ENCODE results near the gene LYSMD4. TPM values are rescaled to one million over a fixed set of nuclear protein-coding genes. Genes with fewer than 3 reads are reported as not detected.
"Not testable (repeated sequence)": the region's sequence is repeated elsewhere in the genome, so short reads cannot be mapped to it uniquely, and the experiment has no call there.

Gene LYSMD4
- total and polyA plus RNA-seq, 8 donors = 7.9 to 13.2 (median 10.1) TPM

DNA sequence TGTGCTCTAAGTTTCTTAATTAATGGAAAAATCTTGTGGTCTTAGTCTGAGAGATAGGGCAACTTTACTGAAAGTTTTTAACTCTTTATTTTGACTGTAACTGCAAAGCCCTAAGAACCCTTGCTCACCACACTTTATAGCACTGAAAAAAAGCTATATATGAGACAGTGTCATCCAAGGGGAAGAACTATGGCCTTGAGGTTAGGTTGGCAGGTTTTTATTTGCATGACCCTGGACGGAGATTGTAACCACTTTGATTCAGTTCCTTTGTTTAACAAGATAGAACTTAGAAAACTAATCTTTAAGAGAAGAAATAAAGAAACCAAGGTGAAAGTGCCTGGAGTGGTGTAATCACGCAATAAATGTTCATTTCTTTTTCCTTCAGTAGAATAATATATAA is 30.6 kb upstream of the LYSMD4 start:
- no peak for TF ChIP-seq CTCF (IDR thresholded peaks at IDR 0.05)
- no peaks in the 10 kb centered on the region for H3K9me3 ChIP-seq
- no peaks in the 10 kb centered on the region for H3K27me3 ChIP-seq
- H3K27ac ChIP-seq = no peak overlapping the region
- ATAC-seq (no peak), DNase-seq (no peak)
- H3K4me3 ChIP-seq = no peak overlapping the region
- H3K4me1 ChIP-seq = no peaks in the 10 kb centered on the region
- H3K36me3 ChIP-seq = no peaks in the 10 kb centered on the region
- intact Hi-C loops (cut with DNase I) = no loop called here

DNA sequence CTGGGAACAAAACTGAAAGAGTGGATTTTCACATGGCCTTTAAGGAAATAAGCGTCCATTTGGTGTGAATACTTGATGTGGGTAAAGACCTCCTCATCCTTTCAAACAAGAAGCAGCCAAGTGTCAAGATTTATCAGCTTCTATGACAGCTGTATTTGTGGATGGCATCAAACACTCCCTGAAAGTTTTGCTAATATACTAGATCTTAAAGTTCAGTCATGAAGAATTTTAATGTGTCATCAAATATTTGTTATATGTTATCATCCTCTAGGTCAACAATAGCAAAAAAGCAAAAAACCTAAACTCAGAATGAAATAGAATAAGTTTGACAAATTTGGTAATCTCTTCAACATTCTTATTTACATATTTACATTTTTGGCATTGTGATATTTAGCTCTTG is 29.1 kb upstream of the LYSMD4 start:
- Histone ChIP-seq H3K27me3 (no peaks in the 10 kb centered on the region), H3K4me1 (no peaks in the 10 kb centered on the region), H3K9me3 (no peaks in the 10 kb centered on the region), H3K36me3 (no peaks in the 10 kb centered on the region), H3K27ac (no peak overlapping the region), H3K4me3 (no peak overlapping the region)
- DNase-seq (no peak), ATAC-seq (no peak)
- intact Hi-C loops (cut with DNase I) = no loop called here
- no peak for TF ChIP-seq CTCF (IDR thresholded peaks at IDR 0.05)

DNA sequence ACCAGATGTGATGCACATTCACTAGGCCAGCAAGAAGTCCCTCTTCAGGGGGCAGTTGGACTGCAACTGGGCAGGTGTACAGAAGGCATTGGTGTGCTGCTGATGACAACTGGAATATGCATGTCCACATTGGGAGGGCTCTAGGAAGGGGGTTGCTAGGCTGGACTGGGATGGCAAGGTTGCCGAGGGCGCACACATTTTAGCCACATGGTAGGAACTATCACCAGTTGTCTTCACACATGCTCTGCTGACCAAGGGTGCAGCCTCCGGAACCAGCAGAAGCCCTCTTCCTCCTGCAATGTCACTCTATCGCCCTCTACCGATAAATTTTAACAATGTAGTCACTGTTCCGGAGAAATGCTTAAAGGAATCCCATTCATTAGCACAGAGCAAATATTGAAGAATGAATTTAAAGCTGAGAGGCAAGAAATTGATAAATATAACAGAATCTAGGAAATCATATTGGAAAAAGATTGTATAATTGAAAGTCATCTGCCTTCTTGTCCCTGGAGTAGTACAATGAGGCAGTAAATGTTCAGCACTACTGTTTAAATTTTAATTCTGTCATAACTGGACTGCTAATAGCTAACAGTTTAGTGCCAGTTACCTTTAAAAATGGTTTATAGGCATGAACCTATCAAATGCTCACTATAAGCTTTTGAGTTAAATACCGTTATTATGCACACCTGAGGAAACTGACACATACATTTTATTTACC is 22.6 kb upstream of the LYSMD4 start:
- H3K27me3 ChIP-seq = no peaks in the 10 kb centered on the region
- H3K9me3 ChIP-seq = no peaks in the 10 kb centered on the region
- TF ChIP-seq CTCF (IDR thresholded peaks at IDR 0.05) = peak; percentile 67 to 78
- no peak overlapping the region for H3K27ac ChIP-seq
- DNase-seq = peak in 2 of 4 donors; percentile 61 to 76
- peak; percentile 99 for ATAC-seq
- no peak overlapping the region for H3K4me3 ChIP-seq
- H3K4me1 ChIP-seq = no peaks in the 10 kb centered on the region
- H3K36me3 ChIP-seq = no peaks in the 10 kb centered on the region
- intact Hi-C loops (cut with DNase I) = loop anchor here in 1 of 2 donors (10.0 kb wide), 1 partner anchor 471 kb away; no protein-coding TSS in a partner anchor

- no peaks in the 10 kb centered on the region for H3K4me1 ChIP-seq
- H3K9me3 ChIP-seq = no peaks in the 10 kb centered on the region
- DNase-seq (no peak), ATAC-seq (no peak)
- intact Hi-C loops (cut with DNase I) = loop anchor here in 1 of 2 donors (10.0 kb wide), 1 partner anchor 468 kb away; no protein-coding TSS in a partner anchor
- H3K27me3 ChIP-seq = no peaks in the 10 kb centered on the region
- no peaks in the 10 kb centered on the region for H3K36me3 ChIP-seq
- H3K4me3 ChIP-seq = no peak overlapping the region
- no peak for TF ChIP-seq CTCF (IDR thresholded peaks at IDR 0.05)
- no peak overlapping the region for H3K27ac ChIP-seq
Measured at GRCh38 chr15:99753066-99753465, 19.8 kb upstream of the LYSMD4 start.

GRCh38 chr15:99752556-99752955 is 19.3 kb upstream of the LYSMD4 start:
- no peak overlapping the region for H3K4me3 ChIP-seq
- no peaks in the 10 kb centered on the region for H3K27me3 ChIP-seq
- H3K27ac ChIP-seq = no peak overlapping the region
- TF ChIP-seq CTCF (IDR thresholded peaks at IDR 0.05) = no peak
- DNase-seq (no peak), ATAC-seq (no peak)
- no peaks in the 10 kb centered on the region for H3K9me3 ChIP-seq
- no peaks in the 10 kb centered on the region for H3K36me3 ChIP-seq
- intact Hi-C loops (cut with DNase I) = loop anchor here in 1 of 2 donors (10.0 kb wide), 1 partner anchor 468 kb away; no protein-coding TSS in a partner anchor
- no peaks in the 10 kb centered on the region for H3K4me1 ChIP-seq

DNA sequence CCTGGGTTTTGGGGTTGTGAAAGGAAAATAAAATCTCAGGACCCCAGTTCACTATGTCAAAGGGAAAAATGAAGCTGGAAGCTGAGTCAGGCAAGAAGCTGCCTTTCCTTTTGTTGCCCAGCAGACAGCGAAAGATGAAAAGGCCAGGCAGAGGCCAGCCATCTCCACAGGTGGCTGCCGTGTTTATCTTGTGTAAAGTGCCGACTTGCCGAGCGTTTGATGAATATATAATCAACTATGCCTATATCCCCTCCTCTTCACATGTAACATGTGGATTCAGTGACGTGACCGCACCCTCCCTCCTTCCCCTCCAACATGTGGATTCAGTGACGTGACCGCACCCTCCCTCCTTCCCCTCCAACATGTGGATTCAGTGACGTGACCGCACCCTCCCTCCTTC is 17.1 kb upstream of the LYSMD4 start:
- intact Hi-C loops (cut with DNase I) = loop anchor here in 1 of 2 donors (10.0 kb wide), 1 partner anchor 466 kb away; no protein-coding TSS in a partner anchor

More for the DNA sequence above, 17.1 kb upstream of the LYSMD4 start:
- not testable (repeated sequence) for H3K4me1 ChIP-seq, H3K4me3 ChIP-seq, ATAC-seq, DNase-seq, H3K27me3 ChIP-seq, H3K36me3 ChIP-seq, H3K9me3 ChIP-seq
- peak overlapping the region in 1 of 2 donors; percentile 16 for H3K27ac ChIP-seq
